Calu3 (cell line): ENCODE data around the gene SLC29A4. TPM values are rescaled to one million over a fixed set of nuclear protein-coding genes. Genes with fewer than 3 reads are reported as not detected.
"Not testable (repeated sequence)": the region's sequence is repeated elsewhere in the genome, so short reads cannot be mapped to it uniquely, and the experiment has no call there.

Source experiments
- BruUV-seq: library from RNA; stranded (reverse); fragments of 400-500 nt; replicated peaks from 2 replicates; lab custom pipeline; 2021; lab: Mats Ljungman, UMichigan
- CTCF ChIA-PET: fragments of 300-600 bp; sonication (Branson Sonifier 250); formaldehyde crosslinking; loops from one replicate; lab custom pipeline; 2022; ENCODE audit warnings: antibody characterized with exemption; lab: Charles Lee
- DNase-seq: peaks from one replicate; pipeline ENCODE4 v3.0.0; 2022
- H3K27ac Mint-ChIP-seq: one replicate; pipeline ENCODE4 v1.8.0; 2022; ENCODE audit warnings: mixed read lengths; ENCODE audit not compliant: unreplicated experiment
- H3K27me3 Mint-ChIP-seq: one replicate; pipeline ENCODE4 v1.8.0; 2022; ENCODE audit warnings: mixed read lengths; ENCODE audit not compliant: unreplicated experiment
- H3K36me3 Mint-ChIP-seq: one replicate; pipeline ENCODE4 v1.8.0; 2022; ENCODE audit warnings: mild to moderate bottlenecking, moderate library complexity, mixed read lengths; ENCODE audit not compliant: insufficient read depth, unreplicated experiment
- H3K4me1 Mint-ChIP-seq: one replicate; pipeline ENCODE4 v1.8.0; 2022; ENCODE audit warnings: mild to moderate bottlenecking, low read depth, mixed read lengths; ENCODE audit not compliant: unreplicated experiment
- H3K4me3 Mint-ChIP-seq: one replicate; pipeline ENCODE4 v1.8.0; 2022; ENCODE audit warnings: mild to moderate bottlenecking, low read depth, moderate library complexity, mixed read lengths; ENCODE audit not compliant: unreplicated experiment
- H3K9me3 Mint-ChIP-seq: one replicate; pipeline ENCODE4 v1.8.0; 2022; ENCODE audit warnings: low read depth, mixed read lengths; ENCODE audit not compliant: unreplicated experiment
- intact Hi-C: fragments of 100-400 bp; cut with micrococcal nuclease; formaldehyde crosslinking; loops from one replicate; pipeline ENCODE4 v1.10.0; 2022; ENCODE audit not compliant: unreplicated experiment
- total RNA-seq: library from RNA; stranded (reverse); gene quantifications from 2 replicates; pipeline ENCODE4 v1.2.3, GENCODE V29; 2022
- TF ChIP-seq, protein P1 (sequence below): fragments of 200-600 bp; IDR thresholded peaks from one replicate; pipeline ENCODE4 v1.8.0; 2022; ENCODE audit warnings: antibody characterized with exemption; ENCODE audit not compliant: unreplicated experiment

The SLC29A4 gene
- total RNA-seq, 1 experiment from 2014 or later: 2.5 TPM

DNA sequence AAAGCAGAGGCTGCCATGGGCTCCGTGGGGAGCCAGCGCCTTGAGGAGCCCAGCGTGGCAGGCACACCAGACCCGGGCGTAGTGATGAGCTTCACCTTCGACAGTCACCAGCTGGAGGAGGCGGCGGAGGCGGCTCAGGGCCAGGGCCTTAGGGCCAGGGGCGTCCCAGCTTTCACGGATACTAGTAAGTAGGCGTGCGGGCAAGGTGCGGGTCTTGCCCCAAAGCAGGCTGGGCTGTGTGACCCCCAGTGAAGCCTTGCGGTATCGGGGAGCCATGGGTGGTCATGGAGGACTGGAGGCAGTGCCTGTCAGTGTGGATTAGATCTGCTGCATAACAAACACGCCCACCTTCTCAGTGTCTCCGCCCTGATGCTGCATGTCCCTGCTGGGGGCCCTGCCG lies 5.1 kb downstream of the SLC29A4 start:
- Mint-ChIP-seq H3K27ac (no peak overlapping the region), H3K36me3 (no peaks in the 10 kb centered on the region), H3K9me3 (no peaks in the 10 kb centered on the region), H3K27me3 (peaks cover 19% of the 10 kb centered on the region), H3K4me3 (no peak overlapping the region), H3K4me1 (peaks cover 12% of the 10 kb centered on the region)
- TF ChIP-seq, protein P1, sequence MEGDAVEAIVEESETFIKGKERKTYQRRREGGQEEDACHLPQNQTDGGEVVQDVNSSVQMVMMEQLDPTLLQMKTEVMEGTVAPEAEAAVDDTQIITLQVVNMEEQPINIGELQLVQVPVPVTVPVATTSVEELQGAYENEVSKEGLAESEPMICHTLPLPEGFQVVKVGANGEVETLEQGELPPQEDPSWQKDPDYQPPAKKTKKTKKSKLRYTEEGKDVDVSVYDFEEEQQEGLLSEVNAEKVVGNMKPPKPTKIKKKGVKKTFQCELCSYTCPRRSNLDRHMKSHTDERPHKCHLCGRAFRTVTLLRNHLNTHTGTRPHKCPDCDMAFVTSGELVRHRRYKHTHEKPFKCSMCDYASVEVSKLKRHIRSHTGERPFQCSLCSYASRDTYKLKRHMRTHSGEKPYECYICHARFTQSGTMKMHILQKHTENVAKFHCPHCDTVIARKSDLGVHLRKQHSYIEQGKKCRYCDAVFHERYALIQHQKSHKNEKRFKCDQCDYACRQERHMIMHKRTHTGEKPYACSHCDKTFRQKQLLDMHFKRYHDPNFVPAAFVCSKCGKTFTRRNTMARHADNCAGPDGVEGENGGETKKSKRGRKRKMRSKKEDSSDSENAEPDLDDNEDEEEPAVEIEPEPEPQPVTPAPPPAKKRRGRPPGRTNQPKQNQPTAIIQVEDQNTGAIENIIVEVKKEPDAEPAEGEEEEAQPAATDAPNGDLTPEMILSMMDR: no peak
- intact Hi-C loops: no loop called here
- no TSS peak for BruUV-seq
- CTCF ChIA-PET: no interaction called here
- no peak for DNase-seq

DNA sequence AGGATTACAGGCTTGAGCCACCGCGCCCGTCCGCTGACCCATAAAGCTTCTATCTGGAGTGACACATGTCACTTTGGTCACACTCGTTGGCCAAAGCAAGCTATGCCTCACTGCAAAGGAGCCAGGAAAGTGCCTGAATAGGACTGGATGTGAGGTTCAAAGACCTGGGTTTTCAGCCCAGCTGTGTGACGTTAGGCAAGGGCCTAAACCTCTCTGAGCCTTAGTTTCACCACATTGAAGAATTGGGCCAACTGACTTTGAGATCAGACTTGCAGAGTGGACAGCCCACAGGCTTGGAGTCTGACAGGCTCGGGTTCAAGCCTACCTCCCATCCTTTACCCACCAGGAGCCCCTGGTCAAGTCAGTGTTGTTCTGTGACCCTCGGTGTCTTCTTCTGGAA lies 5.8 kb downstream of the SLC29A4 start:
- not testable (repeated sequence) for H3K4me3 Mint-ChIP-seq

DNA sequence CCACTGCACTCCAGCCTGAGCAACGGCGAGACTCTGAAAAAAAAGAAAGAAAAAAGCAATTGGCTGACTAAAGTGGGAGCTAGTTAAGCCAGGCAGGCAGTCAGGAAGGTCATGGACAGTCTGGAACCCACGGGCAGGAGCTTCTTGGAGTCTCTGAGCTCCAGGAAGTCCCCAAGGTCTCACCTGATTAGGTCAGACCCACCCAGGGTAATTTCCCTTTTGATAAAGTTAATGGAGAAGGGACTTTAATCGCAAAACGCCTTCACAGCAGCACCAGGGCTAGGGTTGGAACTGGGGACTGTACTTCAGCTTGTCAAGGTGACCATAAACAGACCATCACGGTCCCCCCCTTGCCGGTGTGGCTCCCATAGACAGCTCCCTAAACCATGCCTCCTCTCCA lies 6.6 kb downstream of the SLC29A4 start:
- CTCF ChIA-PET: interaction anchor here (0.6 kb wide), 2 partner anchors 95 to 371 kb away, joined by 3 to 4 read pairs; no protein-coding TSS in a partner anchor
- Mint-ChIP-seq H3K27ac (no peak overlapping the region), H3K27me3 (peaks cover 13% of the 10 kb centered on the region), H3K9me3 (no peaks in the 10 kb centered on the region), H3K4me1 (peaks cover 7% of the 10 kb centered on the region), H3K36me3 (no peaks in the 10 kb centered on the region), H3K4me3 (no peak overlapping the region)
- intact Hi-C loops: no loop called here
- no peak for DNase-seq
- TF ChIP-seq, protein P1: no peak
- no TSS peak for BruUV-seq

More for the DNA sequence above, 5.8 kb downstream of the SLC29A4 start:
- DNase-seq, BruUV-seq, intact Hi-C loops, H3K36me3 Mint-ChIP-seq, H3K9me3 Mint-ChIP-seq, H3K27ac Mint-ChIP-seq: not testable (repeated sequence)
- peaks cover 19% of the 10 kb centered on the region for H3K27me3 Mint-ChIP-seq
- CTCF ChIA-PET: interaction anchor here (0.6 kb wide), 2 partner anchors 11 to 372 kb away, joined by 4 to 7 read pairs; no protein-coding TSS in a partner anchor
- H3K4me1 Mint-ChIP-seq: peaks cover 12% of the 10 kb centered on the region

DNA sequence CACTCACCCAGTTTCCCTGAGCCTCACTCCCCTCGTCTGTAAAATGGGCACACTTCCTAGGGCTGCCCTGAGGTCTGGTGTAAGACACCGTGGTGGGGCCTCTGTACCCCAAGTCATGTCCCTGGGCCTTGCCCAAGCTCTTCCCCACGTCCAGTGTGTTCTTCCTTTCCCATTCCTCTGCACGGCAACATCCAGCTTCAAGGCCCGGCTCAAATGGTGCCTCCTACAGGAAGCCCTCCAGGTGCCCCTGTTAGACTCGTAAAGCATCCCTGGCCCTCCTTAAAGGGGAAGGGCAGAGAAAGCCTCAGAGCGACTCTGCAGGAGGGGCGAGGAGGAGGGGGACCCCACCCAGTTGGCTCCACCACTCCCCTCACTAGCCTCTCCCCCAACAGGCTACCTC lies 8.6 kb downstream of the SLC29A4 start:
- TF ChIP-seq, protein P1: no peak
- no peaks in the 10 kb centered on the region for H3K4me1 Mint-ChIP-seq
- H3K27ac Mint-ChIP-seq: no peak overlapping the region
- intact Hi-C loops: no loop called here
- no peak overlapping the region for H3K4me3 Mint-ChIP-seq
- BruUV-seq: no TSS peak
- CTCF ChIA-PET: no interaction called here
- H3K27me3 Mint-ChIP-seq: peaks cover 18% of the 10 kb centered on the region
- DNase-seq: no peak
- H3K9me3 Mint-ChIP-seq: no peaks in the 10 kb centered on the region
- H3K36me3 Mint-ChIP-seq: no peaks in the 10 kb centered on the region

DNA sequence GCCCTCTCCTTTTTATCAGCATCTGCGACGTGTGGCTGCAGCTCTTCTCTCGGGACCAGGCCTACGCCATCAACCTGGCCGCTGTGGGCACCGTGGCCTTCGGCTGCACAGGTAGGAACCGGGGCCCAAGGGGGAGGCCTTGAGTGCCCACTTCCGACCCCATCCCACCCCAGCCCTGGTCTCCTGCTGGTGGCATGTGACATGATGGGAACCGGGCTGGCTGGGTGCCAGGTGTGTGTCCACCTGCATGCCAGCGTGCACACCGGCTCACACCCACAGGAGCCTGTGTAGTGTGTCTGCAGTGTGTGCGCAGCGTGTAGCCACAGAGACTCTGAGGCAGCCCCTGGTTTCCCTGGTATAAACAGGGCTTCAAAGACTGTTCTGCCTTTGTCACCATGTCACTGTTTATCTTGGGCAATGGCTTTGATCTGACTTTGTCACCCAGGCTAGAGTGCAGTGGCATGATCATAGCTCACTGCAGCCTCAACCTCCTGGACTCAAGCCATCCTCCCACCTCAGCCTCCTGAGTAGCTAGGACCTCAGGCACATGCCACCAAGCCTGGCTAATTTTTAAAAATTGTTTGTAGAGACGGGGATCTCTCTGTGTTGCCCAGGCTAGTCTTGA lies 9.1 kb downstream of the SLC29A4 start:
- DNase-seq, H3K4me3 Mint-ChIP-seq, H3K4me1 Mint-ChIP-seq, H3K9me3 Mint-ChIP-seq, H3K27ac Mint-ChIP-seq, intact Hi-C loops, BruUV-seq, H3K36me3 Mint-ChIP-seq, CTCF ChIA-PET: not testable (repeated sequence)
- H3K27me3 Mint-ChIP-seq: peaks cover 23% of the 10 kb centered on the region
